GM12878 (cell line): Measurements from ENCODE around the gene ADAMTS2. TPM values are rescaled to one million over a fixed set of nuclear protein-coding genes. Genes with fewer than 3 reads are reported as not detected.

ENCODE experiments used
- ATAC-seq: fragments of 200-7000 bp; cut with Tn5 transposase; 3 replicates; pipeline ENCODE4 v1.9.1; 2020; ENCODE audit warnings: mild to moderate bottlenecking, moderate library complexity
- BruUV-seq: library from RNA; stranded (reverse); fragments of 400-500 nt; replicated peaks from 2 replicates; lab custom pipeline; 2021; lab: Mats Ljungman, UMichigan
- CTCF ChIA-PET: fragments of 300-600 bp; sonication (Branson Sonifier 250); formaldehyde crosslinking; extraction: SDS; loops from one replicate; lab custom pipeline; 2021; ENCODE audit warnings: inconsistent platforms; lab: Yijun Ruan, JAX
- POLR2A ChIA-PET: fragments of 350-600 bp; formaldehyde crosslinking; extraction: SDS; loops from one replicate; lab custom pipeline; 2021; ENCODE audit warnings: inconsistent platforms; lab: Charles Lee
- RAD21 ChIA-PET: fragments of 300-600 bp; sonication (Branson Sonifier 250); formaldehyde crosslinking; loops from one replicate; lab custom pipeline; 2023; ENCODE audit warnings: antibody characterized with exemption; ENCODE audit not compliant: unreplicated experiment; lab: Charles Lee
- SMC1A ChIA-PET: fragments of 300-600 bp; sonication (Branson Sonifier 250); formaldehyde crosslinking; loops from one replicate; lab custom pipeline; 2023; ENCODE audit not compliant: unreplicated experiment, uncharacterized antibody; lab: Charles Lee
- DNase-seq: peaks from one replicate; pipeline ENCODE4 v3.0.0-alpha.2; 2011; ENCODE audit warnings: low read depth, low spot score
- FAIRE-seq: peaks from 3 replicates; lab custom pipeline; 2011; peaks lifted over from hg19 to GRCh38; lab: Jason Lieb, UNC
- H2AFZ ChIP-seq: 2 replicates; pipeline ENCODE4 v1.6.0; 2011; ENCODE audit warnings: low read depth, low read length, control low read depth; ENCODE audit not compliant: control insufficient read depth
- H3K27ac ChIP-seq: 2 replicates; pipeline ENCODE4 v1.5.1; 2011; ENCODE audit warnings: control low read depth; ENCODE audit not compliant: control insufficient read depth, insufficient read depth
- H3K27me3 ChIP-seq, 2 experiments: replicated peaks in 1 of 2; 2 replicates each; pipeline versions ENCODE4 v1.6.0 to v1.6.1; 2011; ENCODE audit warnings: low read length in 1 of 2; ENCODE audit not compliant: control insufficient read depth in 2 of 2, insufficient read depth in 2 of 2
- H3K36me3 ChIP-seq, 2 experiments: 2 replicates each; pipeline ENCODE4 v1.5.1; 2011; ENCODE audit warnings: low read length in 1 of 2; ENCODE audit not compliant: control insufficient read depth in 2 of 2, insufficient read depth in 2 of 2
- H3K4me1 ChIP-seq: 2 replicates; pipeline ENCODE4 v1.6.1; 2011; ENCODE audit warnings: mild to moderate bottlenecking, low read length, moderate library complexity, mixed read lengths; ENCODE audit not compliant: control insufficient read depth, insufficient read depth
- H3K4me2 ChIP-seq: 2 replicates; pipeline ENCODE4 v1.6.0; 2011; ENCODE audit warnings: control low read depth; ENCODE audit not compliant: control insufficient read depth, insufficient read depth
- H3K4me3 ChIP-seq: fragments of 200-600 bp; sonication (generic); 2 replicates; pipeline ENCODE4 v1.5.1; 2016
- H3K79me2 ChIP-seq: 2 replicates; pipeline ENCODE4 v1.6.0; 2011; ENCODE audit warnings: low read length; ENCODE audit not compliant: control insufficient read depth, insufficient read depth
- H3K9ac ChIP-seq: 2 replicates; pipeline ENCODE4 v1.8.0; 2011; ENCODE audit warnings: low read length, control low read depth, mixed read lengths; ENCODE audit not compliant: control insufficient read depth, insufficient read depth
- H3K9me3 ChIP-seq: replicated peaks from 3 replicates; pipeline ENCODE4 v1.5.1; 2011; ENCODE audit warnings: mild to moderate bottlenecking, low read length; ENCODE audit not compliant: control insufficient read depth, insufficient read depth
- H4K20me1 ChIP-seq: 2 replicates; pipeline ENCODE4 v1.6.0; 2011; ENCODE audit not compliant: control insufficient read depth, insufficient read depth
- CBFB ChIP-seq: IDR thresholded peaks from 2 replicates; pipeline ENCODE4 v1.6.1; 2016; ENCODE audit warnings: antibody characterized with exemption, low read depth
- EZH2 ChIP-seq: IDR thresholded peaks from 2 replicates; pipeline ENCODE4 v1.6.1; 2012; ENCODE audit warnings: low read depth, mild to moderate bottlenecking, control low read depth, inconsistent platforms, low read length, borderline replicate concordance; ENCODE audit not compliant: control insufficient read depth
- GABPA ChIP-seq: IDR thresholded peaks from 2 replicates; pipeline ENCODE4 v1.6.1; 2014; ENCODE audit warnings: antibody characterized with exemption, low read depth, mild to moderate bottlenecking, inconsistent platforms
- KAT2A ChIP-seq: conservative IDR thresholded peaks from 2 replicates; pipeline ENCODE4 v1.6.1; 2011; ENCODE audit warnings: low read depth, low read length; ENCODE audit not compliant: control insufficient read depth
- NBN ChIP-seq: fragments of 450-650 bp; IDR thresholded peaks from 2 replicates; pipeline ENCODE4 v1.6.1; 2016
- POLR2A ChIP-seq: IDR thresholded peaks from 2 replicates; pipeline ENCODE4 v1.6.1; 2011; ENCODE audit warnings: low read depth, mild to moderate bottlenecking, low read length
- ZZZ3 ChIP-seq: IDR thresholded peaks from 2 replicates; pipeline ENCODE4 v1.6.1; 2011; ENCODE audit warnings: low read depth; ENCODE audit not compliant: control insufficient read depth, insufficient read length
- WGBS: methylation state at CpG from one replicate; pipeline ENCODE4 v1.1.6; 2016; ENCODE audit warnings: low lambda C conversion rate; ENCODE audit not compliant: insufficient replicate concordance, insufficient coverage; ENCODE audit errors: missing lambda C conversion rate; 5-methylcytosine and 5-hydroxymethylcytosine counted together
- in situ Hi-C: fragments of 300-500 bp; cut with MboI; formaldehyde crosslinking; loops from 9 replicates; pipeline ENCODE4 v1.14.3; 2018; ENCODE audit warnings: mixed read lengths
- intact Hi-C: fragments of 100-400 bp; cut with micrococcal nuclease; formaldehyde crosslinking; loops from one replicate; pipeline ENCODE4 v1.14.2; 2022; ENCODE audit not compliant: unreplicated experiment
- polyA plus RNA-seq, 11 experiments: library from polyadenylated mRNA; depleted of rRNA in 4 of 11; unstranded in 6 of 11; stranded (reverse) in 5 of 11; fragments of >200 nt; fragmentation: Nextera tagmentation in 4 of 11; fragmentation: Illumina TruSeq in 1 of 11; extraction: Ambion mirVana in 4 of 11; extraction: Trizol in 1 of 11; gene quantifications; 1 replicate in 1 of 11; 2 replicates in 10 of 11; pipeline versions ENCODE4 v1.2.1 to v1.2.3, GENCODE V29; 2011 to 2016; ENCODE audit warnings: inconsistent platforms in 2 of 11, missing spikeins in 2 of 11, low read depth in 1 of 11
- total RNA-seq, 4 experiments: library from RNA; depleted of rRNA in 3 of 4; stranded (reverse); fragments of >200 nt in 3 of 4; fragmentation: Illumina TruSeq in 1 of 4; extraction: Trizol in 1 of 4; gene quantifications; 2 replicates each; pipeline versions ENCODE4 v1.2.1 to v1.2.3, GENCODE V29; 2013 to 2021
- TF ChIP-seq, protein P1 (sequence below): fragments of 450-650 bp; formaldehyde crosslinking; IDR thresholded peaks from 2 replicates; pipeline ENCODE4 v1.4.0; 2022; ENCODE audit warnings: mild to moderate bottlenecking, moderate library complexity
- TF ChIP-seq, protein P2 (sequence below): fragments of 450-650 bp; IDR thresholded peaks from 2 replicates; pipeline ENCODE4 v1.6.1; 2018; ENCODE audit warnings: mild to moderate bottlenecking, low read depth, moderate library complexity; ENCODE audit not compliant: partially characterized antibody

ADAMTS2 gene
- total and polyA plus RNA-seq, 10 of the 15 experiments (the other 5 are each of a cell fraction or from before 2014, with no cell fraction given): 0.03 to 0.05 TPM; not detected in 8

DNA sequence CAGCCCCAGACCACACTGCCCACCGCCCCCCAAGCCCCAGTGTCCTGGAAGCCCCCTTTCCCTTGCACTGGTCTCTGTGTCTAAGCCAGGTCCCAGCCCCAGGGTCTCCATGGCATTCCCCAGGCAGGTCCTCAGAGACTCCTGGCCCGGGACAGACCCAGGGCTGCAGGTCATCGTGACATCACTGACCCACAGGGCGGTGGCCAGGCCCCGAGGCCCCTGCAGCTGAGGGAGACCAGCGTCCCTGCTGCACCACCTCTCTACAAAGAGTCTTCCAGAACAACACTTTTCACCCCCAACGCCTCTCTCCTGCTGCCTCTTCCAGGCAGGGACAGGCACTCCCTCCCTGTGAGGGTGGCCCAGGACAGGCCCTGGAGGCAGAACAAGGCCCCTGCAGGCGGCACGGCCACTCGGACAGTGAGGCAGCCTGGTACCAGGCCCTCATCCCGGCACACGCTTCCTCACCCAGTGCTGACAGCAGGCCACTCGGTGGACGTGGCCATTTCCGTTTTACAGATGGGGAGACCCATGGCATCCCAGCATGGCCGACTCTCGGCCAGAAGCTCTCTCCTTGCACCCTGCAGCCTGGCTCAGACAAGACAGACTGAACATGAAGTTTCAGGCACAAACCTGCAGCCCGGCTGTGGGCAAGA is 136.4 kb downstream of the ADAMTS2 start:
- no TSS peak for BruUV-seq

DNA sequence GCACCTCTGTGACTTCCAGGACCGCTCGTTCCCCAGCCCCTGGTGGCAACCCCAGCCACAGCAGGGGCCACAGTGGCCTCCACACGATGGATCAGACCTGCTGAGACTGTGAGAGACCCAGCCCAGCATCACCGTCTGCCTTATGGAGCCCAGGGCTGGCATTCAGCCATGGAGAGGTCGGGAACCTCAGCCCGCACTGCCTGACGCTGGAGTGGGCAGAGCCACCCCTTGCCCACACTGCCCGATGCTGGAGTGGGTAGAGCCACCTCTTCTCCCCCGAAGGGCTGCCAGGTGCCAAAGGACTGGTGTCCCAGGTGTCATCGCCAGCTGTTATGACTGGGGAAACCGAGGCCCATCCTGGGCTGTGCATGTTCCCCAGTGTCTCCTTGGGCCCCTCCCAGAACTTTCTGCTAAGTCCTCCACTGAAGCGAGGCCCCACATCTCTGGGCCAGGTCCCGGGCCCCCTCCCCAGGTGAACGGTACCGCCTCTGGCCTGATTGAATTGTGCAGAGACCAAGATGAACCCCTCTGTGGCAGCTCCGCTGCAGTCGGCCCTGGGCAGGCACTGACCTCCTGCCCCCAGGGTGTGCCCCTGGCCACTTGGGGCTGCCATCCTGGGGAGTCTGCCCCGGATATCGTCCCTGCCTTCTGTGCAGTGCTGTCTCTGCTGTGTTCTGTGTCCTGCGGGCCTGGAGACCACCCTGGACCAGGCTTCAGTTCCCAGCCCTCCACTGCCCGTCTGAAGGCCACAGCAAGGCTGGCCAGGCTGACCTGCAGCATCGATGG is 137.1 kb downstream of the ADAMTS2 start:
- CTCF ChIA-PET: no interaction called here
- DNase-seq (no peak), FAIRE-seq (no peak)
- SMC1A ChIA-PET: no interaction called here
- WGBS: 34% methylated on average over 22 of the region's 22 CpGs
- no peaks in the 10 kb centered on the region for H3K4me1 ChIP-seq
- no peak overlapping the region for H3K9ac ChIP-seq
- H3K36me3 ChIP-seq: no peaks in the 10 kb centered on the region
- no peaks in the 10 kb centered on the region for H3K27me3 ChIP-seq
- H3K4me3 ChIP-seq: no peak overlapping the region
- H3K4me2 ChIP-seq: no peak overlapping the region
- POLR2A ChIA-PET: no interaction called here
- TF ChIP-seq, protein P1, sequence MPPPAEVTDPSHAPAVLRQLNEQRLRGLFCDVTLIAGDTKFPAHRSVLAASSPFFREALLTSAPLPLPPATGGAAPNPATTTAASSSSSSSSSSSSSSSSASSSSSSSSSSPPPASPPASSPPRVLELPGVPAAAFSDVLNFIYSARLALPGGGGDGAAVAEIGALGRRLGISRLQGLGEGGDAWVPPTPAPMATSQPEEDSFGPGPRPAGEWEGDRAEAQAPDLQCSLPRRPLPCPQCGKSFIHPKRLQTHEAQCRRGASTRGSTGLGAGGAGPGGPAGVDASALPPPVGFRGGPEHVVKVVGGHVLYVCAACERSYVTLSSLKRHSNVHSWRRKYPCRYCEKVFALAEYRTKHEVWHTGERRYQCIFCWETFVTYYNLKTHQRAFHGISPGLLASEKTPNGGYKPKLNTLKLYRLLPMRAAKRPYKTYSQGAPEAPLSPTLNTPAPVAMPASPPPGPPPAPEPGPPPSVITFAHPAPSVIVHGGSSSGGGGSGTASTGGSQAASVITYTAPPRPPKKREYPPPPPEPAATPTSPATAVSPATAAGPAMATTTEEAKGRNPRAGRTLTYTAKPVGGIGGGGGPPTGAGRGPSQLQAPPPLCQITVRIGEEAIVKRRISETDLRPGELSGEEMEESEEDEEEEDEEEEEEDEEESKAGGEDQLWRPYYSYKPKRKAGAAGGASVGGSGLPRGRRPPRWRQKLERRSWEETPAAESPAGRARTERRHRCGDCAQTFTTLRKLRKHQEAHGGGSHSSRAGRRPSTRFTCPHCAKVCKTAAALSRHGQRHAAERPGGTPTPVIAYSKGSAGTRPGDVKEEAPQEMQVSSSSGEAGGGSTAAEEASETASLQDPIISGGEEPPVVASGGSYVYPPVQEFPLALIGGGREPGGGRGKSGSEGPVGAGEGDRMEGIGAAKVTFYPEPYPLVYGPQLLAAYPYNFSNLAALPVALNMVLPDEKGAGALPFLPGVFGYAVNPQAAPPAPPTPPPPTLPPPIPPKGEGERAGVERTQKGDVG: no peak
- no peak for TF ChIP-seq POLR2A
- TF ChIP-seq GABPA: no peak
- no peak for TF ChIP-seq CBFB
- TF ChIP-seq, protein P2, sequence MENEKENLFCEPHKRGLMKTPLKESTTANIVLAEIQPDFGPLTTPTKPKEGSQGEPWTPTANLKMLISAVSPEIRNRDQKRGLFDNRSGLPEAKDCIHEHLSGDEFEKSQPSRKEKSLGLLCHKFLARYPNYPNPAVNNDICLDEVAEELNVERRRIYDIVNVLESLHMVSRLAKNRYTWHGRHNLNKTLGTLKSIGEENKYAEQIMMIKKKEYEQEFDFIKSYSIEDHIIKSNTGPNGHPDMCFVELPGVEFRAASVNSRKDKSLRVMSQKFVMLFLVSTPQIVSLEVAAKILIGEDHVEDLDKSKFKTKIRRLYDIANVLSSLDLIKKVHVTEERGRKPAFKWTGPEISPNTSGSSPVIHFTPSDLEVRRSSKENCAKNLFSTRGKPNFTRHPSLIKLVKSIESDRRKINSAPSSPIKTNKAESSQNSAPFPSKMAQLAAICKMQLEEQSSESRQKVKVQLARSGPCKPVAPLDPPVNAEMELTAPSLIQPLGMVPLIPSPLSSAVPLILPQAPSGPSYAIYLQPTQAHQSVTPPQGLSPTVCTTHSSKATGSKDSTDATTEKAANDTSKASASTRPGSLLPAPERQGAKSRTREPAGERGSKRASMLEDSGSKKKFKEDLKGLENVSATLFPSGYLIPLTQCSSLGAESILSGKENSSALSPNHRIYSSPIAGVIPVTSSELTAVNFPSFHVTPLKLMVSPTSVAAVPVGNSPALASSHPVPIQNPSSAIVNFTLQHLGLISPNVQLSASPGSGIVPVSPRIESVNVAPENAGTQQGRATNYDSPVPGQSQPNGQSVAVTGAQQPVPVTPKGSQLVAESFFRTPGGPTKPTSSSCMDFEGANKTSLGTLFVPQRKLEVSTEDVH: no peak
- TF ChIP-seq, all 136 proteins: peak for 0
- Histone ChIP-seq H2AFZ (no peak overlapping the region), H3K27ac (no peak overlapping the region), H3K9me3 (no peaks in the 10 kb centered on the region; the same call in 2 of the 3 replicates), H3K79me2 (no peaks in the 10 kb centered on the region), H4K20me1 (no peaks in the 10 kb centered on the region)
- RAD21 ChIA-PET: no interaction called here
- intact Hi-C loops: no loop called here
- ATAC-seq: no peak
- no TSS peak for BruUV-seq
- in situ Hi-C loops: no loop called here

More for the DNA sequence above, 136.4 kb downstream of the ADAMTS2 start:
- no peak for FAIRE-seq
- Histone ChIP-seq H3K79me2 (no peaks in the 10 kb centered on the region), H3K36me3 (no peaks in the 10 kb centered on the region), H3K4me1 (no peaks in the 10 kb centered on the region), H3K4me2 (no peak overlapping the region), H3K9me3 (no peaks in the 10 kb centered on the region; the same call in 2 of the 3 replicates), H4K20me1 (no peaks in the 10 kb centered on the region), H2AFZ (no peak overlapping the region), H3K4me3 (no peak overlapping the region), H3K27ac (no peak overlapping the region), H3K27me3 (no peaks in the 10 kb centered on the region), H3K9ac (no peak overlapping the region)
- ChIA-PET POLR2A (no interaction called here), SMC1A (no interaction called here), CTCF (no interaction called here), RAD21 (no interaction called here)
- in situ Hi-C loops: no loop called here
- no peak for ATAC-seq
- 40% methylated on average over 17 of the region's 18 CpGs for WGBS
- intact Hi-C loops: no loop called here
- no peak for DNase-seq
- TF ChIP-seq ZZZ3 (no peak), NBN (no peak), KAT2A (no peak), EZH2 (no peak)
